HepG2 (cell line): ENCODE results near the gene AJUBA. TPM values are rescaled to one million over a fixed set of nuclear protein-coding genes. Genes with fewer than 3 reads are reported as not detected.

Experiments
- FOXK1 ChIP-seq: sonication (generic); formaldehyde crosslinking; IDR thresholded peaks from 2 replicates; pipeline ENCODE4 v1.4.0; 2020; ENCODE audit warnings: low read depth, missing genetic modification reagents, borderline replicate concordance
- FUBP1 ChIP-seq: sonication (generic); formaldehyde crosslinking; IDR thresholded peaks from 2 replicates; pipeline ENCODE4 v1.5.1; 2020; ENCODE audit warnings: missing genetic modification reagents, mild to moderate bottlenecking, borderline replicate concordance
- GATA4 ChIP-seq: sonication (generic); IDR thresholded peaks from 2 replicates; pipeline ENCODE4 v1.6.1; 2016; ENCODE audit warnings: antibody characterized with exemption, low read depth, borderline replicate concordance
- HNF1B ChIP-seq: sonication (generic); formaldehyde crosslinking; IDR thresholded peaks from 2 replicates; pipeline ENCODE4 v1.5.1; 2020; ENCODE audit warnings: mild to moderate bottlenecking, moderate library complexity, missing genetic modification reagents
- ISX ChIP-seq: sonication (generic); formaldehyde crosslinking; conservative IDR thresholded peaks from 2 replicates; pipeline ENCODE4 v1.5.0; 2020; ENCODE audit warnings: missing genetic modification reagents
- JARID2 ChIP-seq: sonication (generic); formaldehyde crosslinking; IDR thresholded peaks from 2 replicates; pipeline ENCODE4 v1.8.1; 2023; ENCODE audit warnings: missing genetic modification reagents, inconsistent platforms; ENCODE audit not compliant: insufficient replicate concordance
- KLF9 ChIP-seq: IDR thresholded peaks from 2 replicates; pipeline ENCODE4 v1.6.1; 2016; ENCODE audit warnings: low read depth
- LBX2 ChIP-seq: sonication (generic); formaldehyde crosslinking; IDR thresholded peaks from 2 replicates; pipeline ENCODE4 v1.5.0; 2020; ENCODE audit warnings: missing genetic modification reagents, mild to moderate bottlenecking, borderline replicate concordance
- LCORL ChIP-seq, 2 experiments: fragments of 450-650 bp in 1 of 2; sonication (generic) in 1 of 2; formaldehyde crosslinking in 1 of 2; IDR thresholded peaks; 2 replicates each; pipeline versions ENCODE4 v1.5.0 to v1.6.1; 2017 to 2020; ENCODE audit warnings: antibody characterized with exemption in 1 of 2, missing genetic modification reagents in 1 of 2
- MEF2D ChIP-seq: sonication (generic); formaldehyde crosslinking; IDR thresholded peaks from 2 replicates; pipeline ENCODE4 v1.5.1; 2020; ENCODE audit warnings: mild to moderate bottlenecking, missing genetic modification reagents
- NR0B2 ChIP-seq: sonication (generic); formaldehyde crosslinking; IDR thresholded peaks from 2 replicates; pipeline ENCODE4 v1.4.0; 2020; ENCODE audit warnings: mild to moderate bottlenecking, missing genetic modification reagents
- RARA ChIP-seq: IDR thresholded peaks from 2 replicates; pipeline ENCODE4 v1.6.1; 2016; ENCODE audit warnings: missing genetic modification reagents, missing compliant biosample characterization
- RFX3 ChIP-seq: IDR thresholded peaks from 2 replicates; pipeline ENCODE4 v1.6.1; 2016; ENCODE audit warnings: missing biosample characterization, missing genetic modification reagents
- SNAI1 ChIP-seq: sonication (generic); formaldehyde crosslinking; IDR thresholded peaks from 2 replicates; pipeline ENCODE4 v1.5.0; 2020; ENCODE audit warnings: mild to moderate bottlenecking, missing genetic modification reagents, borderline replicate concordance
- TFDP2 ChIP-seq: sonication (generic); formaldehyde crosslinking; IDR thresholded peaks from 2 replicates; pipeline ENCODE4 v1.4.0; 2020; ENCODE audit warnings: missing genetic modification reagents
- ZNF362 ChIP-seq: sonication (generic); formaldehyde crosslinking; IDR thresholded peaks from 2 replicates; pipeline ENCODE4 v1.4.0; 2020; ENCODE audit warnings: missing genetic modification reagents, mild to moderate bottlenecking, borderline replicate concordance
- ZNF468 ChIP-seq: sonication (generic); formaldehyde crosslinking; IDR thresholded peaks from 2 replicates; pipeline ENCODE4 v1.8.0; 2022; ENCODE audit warnings: mild to moderate bottlenecking, moderate library complexity, missing genetic modification reagents
- ZNF639 ChIP-seq: conservative IDR thresholded peaks from 2 replicates; pipeline ENCODE4 v1.6.1; 2018; ENCODE audit warnings: missing genetic modification reagents
- ZNF652 ChIP-seq: IDR thresholded peaks from 2 replicates; pipeline ENCODE4 v1.6.1; 2016; ENCODE audit warnings: low read depth, borderline replicate concordance
- ZNF713 ChIP-seq: sonication (generic); formaldehyde crosslinking; IDR thresholded peaks from 2 replicates; pipeline ENCODE4 v1.4.0; 2020; ENCODE audit warnings: mild to moderate bottlenecking, missing genetic modification reagents
- polyA plus RNA-seq, 8 experiments: library from polyadenylated mRNA; depleted of rRNA in 3 of 8; stranded (reverse) in 7 of 8; unstranded in 1 of 8; fragments of >200 nt; fragmentation: Illumina TruSeq in 4 of 8; extraction: Trizol in 4 of 8; gene quantifications; 2 replicates each; pipeline versions ENCODE4 v1.2.1 to v1.2.3, GENCODE V29; 2011 to 2016; ENCODE audit warnings: low read depth in 4 of 8, missing spikeins in 1 of 8, mixed read lengths in 1 of 8; ENCODE audit not compliant: insufficient read depth in 1 of 8
- total RNA-seq, 5 experiments: library from RNA; depleted of rRNA; stranded (reverse); fragments of >200 nt; fragmentation: Illumina TruSeq; extraction: Trizol; gene quantifications; 2 replicates each; pipeline ENCODE4 v1.2.3, GENCODE V29; 2016; ENCODE audit warnings: low read depth in 1 of 5

The AJUBA gene
- total and polyA plus RNA-seq, 2 of the 13 experiments (the other 11 are each of a cell fraction or from before 2014, with no cell fraction given), result 157 to 241 TPM

- TF ChIP-seq FOXK1 (CRISPR knock-in tag) (no peak), ZNF652 (CRISPR knock-in tag) (no peak), FUBP1 (peak; percentile 68; the same call in 1 of the 2 replicates), JARID2 (CRISPR knock-in tag) (peak; percentile 60), LBX2 (CRISPR knock-in tag) (peak; percentile 82), SNAI1 (CRISPR knock-in tag) (no peak), MEF2D (CRISPR knock-in tag) (0 out of 2 replicates have a peak, but pooled peaks have one; percentile 21), ZNF639 (CRISPR knock-in tag) (0 out of 2 replicates have a peak, but pooled peaks have one; percentile 5), TFDP2 (0 out of 2 replicates have a peak, but pooled peaks have one; percentile 13), LCORL (IDR thresholded peaks at IDR 0.05) (no peak), LCORL (CRISPR knock-in tag; IDR thresholded peaks at IDR 0.05) (no peak), HNF1B (CRISPR knock-in tag) (no peak), KLF9 (CRISPR knock-in tag) (no peak; the same call in 1 of the 2 replicates), ISX (CRISPR knock-in tag) (no peak), ZNF713 (CRISPR knock-in tag) (peak; percentile 61), GATA4 (no peak), ZNF362 (no peak), ZNF468 (CRISPR knock-in tag) (no peak), RFX3 (CRISPR knock-in tag) (no peak), NR0B2 (no peak), RARA (peak; percentile 19; the same call in 1 of the 2 replicates)
Measured at GRCh38 chr14:22981090-22981875, 1.1 kb downstream of the AJUBA start (continued).
